ENCODE measurements around the gene ST6GALNAC4. TPM values are rescaled to one million over a fixed set of nuclear protein-coding genes. Genes with fewer than 3 reads are reported as not detected.

Gene ST6GALNAC4
- polyA plus RNA-seq, 1 of the 3 experiments (the other 2 are of a cell fraction), result 30.2 TPM

DNA sequence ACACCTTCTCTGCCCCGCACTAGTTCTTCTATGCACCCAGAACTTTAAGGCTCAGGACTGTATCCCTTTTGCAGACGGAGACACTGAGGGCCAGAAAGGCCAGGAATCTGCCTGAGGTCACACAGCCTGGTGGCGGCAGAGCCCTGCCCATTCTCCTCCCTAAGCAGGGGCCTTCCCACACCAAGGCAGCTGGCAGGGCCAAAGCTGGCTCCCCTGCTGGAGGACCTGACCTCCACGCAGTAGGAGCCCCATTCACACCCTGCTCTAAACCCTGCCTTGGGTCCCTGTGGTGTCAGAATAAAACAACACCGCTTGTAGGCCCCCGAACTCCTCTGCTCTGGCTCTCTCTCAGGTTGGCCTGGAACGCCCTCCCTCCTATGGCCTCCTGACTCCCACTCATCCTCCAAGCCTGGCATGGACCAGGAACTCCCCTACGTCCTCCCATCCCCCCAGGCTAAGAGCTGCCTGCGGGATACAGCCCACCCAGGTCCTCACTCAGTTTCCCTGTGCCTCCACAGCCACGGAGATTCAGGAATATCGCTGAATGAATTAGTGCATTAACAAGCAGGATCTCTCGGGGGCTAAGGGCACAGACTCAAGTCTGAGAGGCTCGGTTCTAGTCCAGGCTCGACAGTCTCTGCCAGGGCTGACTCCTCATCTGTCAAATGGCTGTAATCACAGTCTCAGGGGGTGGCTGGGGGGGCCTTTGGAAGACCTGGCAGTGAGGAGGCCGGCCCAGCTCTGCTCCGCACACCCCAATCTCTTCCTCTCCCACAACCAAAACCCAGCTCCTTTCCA lies 20.2 kb downstream of the ST6GALNAC4 start:
- Histone ChIP-seq H2AFZ (ENCODE audit: low read depth) (no peak overlapping the region), H3F3A (replicated peaks; ENCODE audit: insufficient read depth) (peaks cover 9% of the 10 kb centered on the region), H3K9ac (no peak overlapping the region), H3K27me3 (ENCODE audit: insufficient read depth) (no peaks in the 10 kb centered on the region), H3K36me3 (replicated peaks in 1 of 2; ENCODE audit: control insufficient read depth in 1 of 2, insufficient read depth in 2 of 2, low read length in 1 of 2) (peaks cover 41 to 52% of the 10 kb centered on the region in 2 experiments), H3K4me2 (no peak overlapping the region), H3K4me1 (ENCODE audit: control insufficient read depth in 1 of 2, insufficient read depth in 2 of 2, low read depth in 1 of 2, low read length in 1 of 2) (peaks cover 9 to 20% of the 10 kb centered on the region in 2 experiments; a peak in 2 of 4 replicates), H3K79me2 (ENCODE audit: insufficient read depth) (peaks cover 26% of the 10 kb centered on the region), H3K4me3 (ENCODE audit: low read depth in 2 of 2, low read length in 1 of 2) (no peak overlapping the region), H3K9me3 (no peaks in the 10 kb centered on the region), H3K9me2 (no peaks in the 10 kb centered on the region), H4K20me1 (ENCODE audit: insufficient read depth) (no peaks in the 10 kb centered on the region), H3K27ac (ENCODE audit: low read depth in 2 of 2, low read length in 1 of 2) (no peak overlapping the region)
- WGBS (ENCODE audit: low lambda C conversion rate), result 85% methylated on average over 11 of the region's 16 CpGs
- ChIA-PET POLR2A (interaction anchor here (1.9 kb wide), 1 partner anchor 32 kb away, joined by 4 read pairs; no protein-coding TSS in a partner anchor), CTCF (interaction anchor here (0.9 to 2.1 kb wide), 9 partner anchors 10 to 307 kb away, joined by 3 to 9 read pairs (median 4); no protein-coding TSS in a partner anchor)
- no peak for DNase-seq
- no peak for TF ChIP-seq TAF1 (IDR thresholded peaks at IDR 0.05; ENCODE audit: borderline replicate concordance, low read depth, low read length)
- TF ChIP-seq GATA2 (CRISPR knock-in tag; IDR thresholded peaks at IDR 0.05), result no peak
- TF ChIP-seq REST (IDR thresholded peaks at IDR 0.05; ENCODE audit: low read depth, low read length), result no peak
- no peak for TF ChIP-seq RCOR1 (IDR thresholded peaks at IDR 0.05; ENCODE audit: low read length)
- TF ChIP-seq YY1 (IDR thresholded peaks at IDR 0.05; ENCODE audit: low read depth), result no peak
- TF ChIP-seq, protein P1, sequence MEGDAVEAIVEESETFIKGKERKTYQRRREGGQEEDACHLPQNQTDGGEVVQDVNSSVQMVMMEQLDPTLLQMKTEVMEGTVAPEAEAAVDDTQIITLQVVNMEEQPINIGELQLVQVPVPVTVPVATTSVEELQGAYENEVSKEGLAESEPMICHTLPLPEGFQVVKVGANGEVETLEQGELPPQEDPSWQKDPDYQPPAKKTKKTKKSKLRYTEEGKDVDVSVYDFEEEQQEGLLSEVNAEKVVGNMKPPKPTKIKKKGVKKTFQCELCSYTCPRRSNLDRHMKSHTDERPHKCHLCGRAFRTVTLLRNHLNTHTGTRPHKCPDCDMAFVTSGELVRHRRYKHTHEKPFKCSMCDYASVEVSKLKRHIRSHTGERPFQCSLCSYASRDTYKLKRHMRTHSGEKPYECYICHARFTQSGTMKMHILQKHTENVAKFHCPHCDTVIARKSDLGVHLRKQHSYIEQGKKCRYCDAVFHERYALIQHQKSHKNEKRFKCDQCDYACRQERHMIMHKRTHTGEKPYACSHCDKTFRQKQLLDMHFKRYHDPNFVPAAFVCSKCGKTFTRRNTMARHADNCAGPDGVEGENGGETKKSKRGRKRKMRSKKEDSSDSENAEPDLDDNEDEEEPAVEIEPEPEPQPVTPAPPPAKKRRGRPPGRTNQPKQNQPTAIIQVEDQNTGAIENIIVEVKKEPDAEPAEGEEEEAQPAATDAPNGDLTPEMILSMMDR (IDR thresholded peaks at IDR 0.05), result no peak
- TF ChIP-seq ELF1 (IDR thresholded peaks at IDR 0.05), result no peak
- no peak for TF ChIP-seq NRF1 (IDR thresholded peaks at IDR 0.05; ENCODE audit: low read depth, low read length)
- no peak for TF ChIP-seq MAX (IDR thresholded peaks at IDR 0.05; ENCODE audit: low read depth)
- no peak for TF ChIP-seq SIN3A (IDR thresholded peaks at IDR 0.05; ENCODE audit: borderline replicate concordance, low read depth, low read length)
- TF ChIP-seq RFX5 (IDR thresholded peaks at IDR 0.05; ENCODE audit: low read length), result no peak
- no peak for TF ChIP-seq CHD2 (IDR thresholded peaks at IDR 0.05; ENCODE audit: low read length, partially characterized antibody)
- TF ChIP-seq MXI1 (IDR thresholded peaks at IDR 0.05; ENCODE audit: low read depth, low read length), result no peak
- TF ChIP-seq, protein P2, sequence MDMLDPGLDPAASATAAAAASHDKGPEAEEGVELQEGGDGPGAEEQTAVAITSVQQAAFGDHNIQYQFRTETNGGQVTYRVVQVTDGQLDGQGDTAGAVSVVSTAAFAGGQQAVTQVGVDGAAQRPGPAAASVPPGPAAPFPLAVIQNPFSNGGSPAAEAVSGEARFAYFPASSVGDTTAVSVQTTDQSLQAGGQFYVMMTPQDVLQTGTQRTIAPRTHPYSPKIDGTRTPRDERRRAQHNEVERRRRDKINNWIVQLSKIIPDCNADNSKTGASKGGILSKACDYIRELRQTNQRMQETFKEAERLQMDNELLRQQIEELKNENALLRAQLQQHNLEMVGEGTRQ (IDR thresholded peaks at IDR 0.05; ENCODE audit: borderline replicate concordance, low read depth, low read length), result no peak
- no peak for TF ChIP-seq SMC3 (IDR thresholded peaks at IDR 0.05; ENCODE audit: low read depth, low read length)
